ENCODE results near the gene PLCB1.

Gene PLCB1

DNA sequence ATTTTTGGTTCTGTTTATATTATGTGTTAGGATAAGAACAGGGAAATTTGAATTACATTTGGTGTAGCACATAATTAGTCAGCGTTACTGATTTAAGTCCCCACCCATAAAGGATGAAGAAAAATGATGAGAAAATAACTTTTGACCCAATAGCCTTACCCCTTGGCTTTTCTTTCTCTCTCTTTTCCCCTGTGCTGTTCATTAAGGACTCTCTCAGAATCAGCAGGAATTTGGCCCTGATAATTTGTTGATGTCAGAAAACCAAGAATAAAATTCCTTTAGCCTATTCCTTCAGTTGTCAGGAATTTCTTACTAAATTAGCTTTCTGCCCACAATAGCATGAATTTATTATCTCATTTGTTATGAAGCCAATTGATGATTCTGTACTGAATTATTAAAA lies 18.5 kb downstream of the PLCB1 start:
- Histone ChIP-seq H3K36me3 (ENCODE audit: insufficient read depth, low read length) (no peaks in the 10 kb centered on the region), H3K9me3 (ENCODE audit: low read length) (no peaks in the 10 kb centered on the region), H3F3A (ENCODE audit: insufficient read depth, low read length) (no peaks in the 10 kb centered on the region), H3K4me3 (ENCODE audit: low read depth, low read length, poor library complexity, severe bottlenecking) (no peak overlapping the region), H3K4me1 (ENCODE audit: insufficient read depth, low read length, severe bottlenecking) (peaks cover 14% of the 10 kb centered on the region), H2AFZ (ENCODE audit: low read length) (no peak overlapping the region), H4K20me1 (ENCODE audit: insufficient read depth, low read length) (no peaks in the 10 kb centered on the region), H3K79me2 (ENCODE audit: insufficient read depth, low read length) (no peaks in the 10 kb centered on the region), H3K4me2 (ENCODE audit: low read length) (no peak overlapping the region), H3K9ac (ENCODE audit: low read length) (no peak overlapping the region), H3K27ac (ENCODE audit: low read depth, low read length, poor library complexity, severe bottlenecking) (no peak overlapping the region), H3K27me3 (ENCODE audit: insufficient read depth, low read length) (no peaks in the 10 kb centered on the region), H3K9me2 (ENCODE audit: low read depth, low read length) (no peaks in the 10 kb centered on the region)
- TF ChIP-seq, protein P1, sequence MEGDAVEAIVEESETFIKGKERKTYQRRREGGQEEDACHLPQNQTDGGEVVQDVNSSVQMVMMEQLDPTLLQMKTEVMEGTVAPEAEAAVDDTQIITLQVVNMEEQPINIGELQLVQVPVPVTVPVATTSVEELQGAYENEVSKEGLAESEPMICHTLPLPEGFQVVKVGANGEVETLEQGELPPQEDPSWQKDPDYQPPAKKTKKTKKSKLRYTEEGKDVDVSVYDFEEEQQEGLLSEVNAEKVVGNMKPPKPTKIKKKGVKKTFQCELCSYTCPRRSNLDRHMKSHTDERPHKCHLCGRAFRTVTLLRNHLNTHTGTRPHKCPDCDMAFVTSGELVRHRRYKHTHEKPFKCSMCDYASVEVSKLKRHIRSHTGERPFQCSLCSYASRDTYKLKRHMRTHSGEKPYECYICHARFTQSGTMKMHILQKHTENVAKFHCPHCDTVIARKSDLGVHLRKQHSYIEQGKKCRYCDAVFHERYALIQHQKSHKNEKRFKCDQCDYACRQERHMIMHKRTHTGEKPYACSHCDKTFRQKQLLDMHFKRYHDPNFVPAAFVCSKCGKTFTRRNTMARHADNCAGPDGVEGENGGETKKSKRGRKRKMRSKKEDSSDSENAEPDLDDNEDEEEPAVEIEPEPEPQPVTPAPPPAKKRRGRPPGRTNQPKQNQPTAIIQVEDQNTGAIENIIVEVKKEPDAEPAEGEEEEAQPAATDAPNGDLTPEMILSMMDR (IDR thresholded peaks at IDR 0.05; ENCODE audit: low read length) = no peak
- no peak for TF ChIP-seq EZH2 (IDR thresholded peaks at IDR 0.05; ENCODE audit: borderline replicate concordance, low read length)

DNA sequence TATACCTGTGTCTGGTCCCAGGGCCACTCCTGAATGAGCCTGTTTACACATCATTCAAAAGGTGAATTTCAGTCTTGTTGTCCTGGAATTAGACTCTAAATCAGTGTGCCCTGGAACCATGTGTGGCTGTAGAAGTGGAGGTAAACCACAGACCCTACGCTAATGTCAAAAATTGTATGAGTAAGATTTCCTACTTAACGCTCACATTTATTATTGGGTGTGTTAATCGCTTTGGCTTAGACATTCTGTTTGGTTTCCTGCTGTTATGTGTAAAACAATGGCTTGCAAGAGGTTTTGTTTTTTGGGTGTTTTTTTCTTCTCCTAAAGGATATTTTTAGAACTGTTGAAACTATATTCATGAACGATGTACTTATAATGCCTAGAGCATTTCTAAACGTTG lies 19.3 kb downstream of the PLCB1 start:
- no peaks in the 10 kb centered on the region for H3K79me2 ChIP-seq (ENCODE audit: insufficient read depth, low read length)
- no peaks in the 10 kb centered on the region for H4K20me1 ChIP-seq (ENCODE audit: insufficient read depth, low read length)
- H3K27ac ChIP-seq (ENCODE audit: low read depth, low read length, poor library complexity, severe bottlenecking) = no peak overlapping the region
- no peaks in the 10 kb centered on the region for H3F3A ChIP-seq (ENCODE audit: insufficient read depth, low read length)
- H3K9me3 ChIP-seq (ENCODE audit: low read length) = no peaks in the 10 kb centered on the region
- no peaks in the 10 kb centered on the region for H3K9me2 ChIP-seq (ENCODE audit: low read depth, low read length)
- H3K4me2 ChIP-seq (ENCODE audit: low read length) = no peak overlapping the region
- TF ChIP-seq, protein P1 (IDR thresholded peaks at IDR 0.05; ENCODE audit: low read length) = no peak
- no peak for TF ChIP-seq EZH2 (IDR thresholded peaks at IDR 0.05; ENCODE audit: borderline replicate concordance, low read length)
- H3K9ac ChIP-seq (ENCODE audit: low read length) = no peak overlapping the region
- no peaks in the 10 kb centered on the region for H3K36me3 ChIP-seq (ENCODE audit: insufficient read depth, low read length)
- no peaks in the 10 kb centered on the region for H3K27me3 ChIP-seq (ENCODE audit: insufficient read depth, low read length)
- H2AFZ ChIP-seq (ENCODE audit: low read length) = 0 out of 2 replicates have a peak overlapping the region, but pooled peaks have one; percentile 71
- no peak overlapping the region for H3K4me3 ChIP-seq (ENCODE audit: low read depth, low read length, poor library complexity, severe bottlenecking)
- H3K4me1 ChIP-seq (ENCODE audit: insufficient read depth, low read length, severe bottlenecking) = peaks cover 14% of the 10 kb centered on the region

DNA sequence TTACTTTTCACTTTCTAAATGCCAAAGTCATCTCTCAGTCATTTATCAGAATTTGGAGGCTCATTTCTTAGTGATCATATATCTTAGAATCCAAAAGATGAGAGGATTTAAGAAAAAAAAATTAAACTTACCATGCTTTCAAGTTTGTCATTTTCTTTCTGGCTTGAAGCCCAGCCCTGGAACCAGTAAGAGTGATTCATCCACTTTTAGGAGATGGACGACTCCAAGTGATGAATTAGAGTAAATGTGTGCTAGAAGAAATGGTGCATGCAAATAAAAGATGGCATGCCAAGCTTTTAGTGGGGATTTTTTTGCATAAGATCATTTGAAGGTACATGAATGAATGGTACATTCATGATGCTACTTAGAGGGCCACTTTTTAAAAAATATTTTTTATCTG lies 20.1 kb downstream of the PLCB1 start:
- Histone ChIP-seq H3K79me2 (ENCODE audit: insufficient read depth, low read length) (no peaks in the 10 kb centered on the region), H3K4me2 (ENCODE audit: low read length) (no peak overlapping the region), H3K4me1 (ENCODE audit: insufficient read depth, low read length, severe bottlenecking) (peaks cover 14% of the 10 kb centered on the region), H3K9ac (ENCODE audit: low read length) (no peak overlapping the region), H3K4me3 (ENCODE audit: low read depth, low read length, poor library complexity, severe bottlenecking) (no peak overlapping the region), H4K20me1 (ENCODE audit: insufficient read depth, low read length) (no peaks in the 10 kb centered on the region), H3F3A (ENCODE audit: insufficient read depth, low read length) (no peaks in the 10 kb centered on the region), H3K27me3 (ENCODE audit: insufficient read depth, low read length) (no peaks in the 10 kb centered on the region), H3K36me3 (ENCODE audit: insufficient read depth, low read length) (no peaks in the 10 kb centered on the region), H3K27ac (ENCODE audit: low read depth, low read length, poor library complexity, severe bottlenecking) (no peak overlapping the region), H3K9me3 (ENCODE audit: low read length) (no peaks in the 10 kb centered on the region), H2AFZ (ENCODE audit: low read length) (no peak overlapping the region), H3K9me2 (ENCODE audit: low read depth, low read length) (no peaks in the 10 kb centered on the region)
- TF ChIP-seq, protein P1 (IDR thresholded peaks at IDR 0.05; ENCODE audit: low read length) = no peak
- no peak for TF ChIP-seq EZH2 (IDR thresholded peaks at IDR 0.05; ENCODE audit: borderline replicate concordance, low read length)
